GM23338 (cell line): Measurements from ENCODE around the gene SLC24A4.

Experiments used
- CREB1 ChIP-seq: fragments of 250-450 bp; sonication (Bioruptor Pico); IDR thresholded peaks from 2 replicates; pipeline ENCODE4 v1.5.0; 2020; ENCODE audit warnings: low read depth, mild to moderate bottlenecking, moderate library complexity
- CTCF ChIP-seq, 2 experiments: fragments of 200-600 bp in 1 of 2; sonication (generic) in 1 of 2; conservative IDR thresholded peaks; 2 replicates each; pipeline versions ENCODE4 v1.5.1 to v1.6.1; 2016 to 2017; ENCODE audit warnings: antibody characterized with exemption in 2 of 2, low read depth in 2 of 2, mild to moderate bottlenecking in 2 of 2, moderate library complexity in 1 of 2
- POLR2AphosphoS5 ChIP-seq: IDR thresholded peaks from 2 replicates; pipeline ENCODE4 v1.6.1; 2016; ENCODE audit warnings: antibody characterized with exemption, low read depth

DNA sequence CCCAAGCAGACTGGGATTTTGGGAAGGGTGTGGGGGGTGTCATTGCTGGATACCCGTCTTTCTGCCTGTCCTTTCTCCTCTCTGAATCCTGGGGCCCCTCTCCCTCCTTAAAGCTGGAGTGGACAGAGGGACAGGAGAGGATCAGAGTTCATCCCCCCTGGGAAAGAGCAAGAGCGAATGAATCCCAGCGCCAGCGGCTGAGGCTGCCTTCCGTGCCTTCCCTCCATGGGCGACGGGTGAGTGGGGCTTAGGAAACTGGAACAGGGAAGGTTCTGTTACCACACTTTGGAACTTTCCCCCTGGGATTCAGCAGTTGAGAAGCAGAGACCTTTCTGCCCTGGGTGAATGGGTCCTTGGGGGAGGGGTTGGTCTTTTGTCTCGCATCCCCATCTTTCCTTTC is 174.4 kb downstream of the SLC24A4 start:
- TF ChIP-seq POLR2AphosphoS5, result no peak
- TF ChIP-seq CTCF (conservative IDR thresholded peaks at IDR 0.05; ENCODE audit: low read depth in 2 of 2), result no peak
- no peak for TF ChIP-seq CREB1 (CRISPR knock-in tag)
